Calu3 (cell line): ENCODE data around the gene EIPR1. TPM values are rescaled to one million over a fixed set of nuclear protein-coding genes. Genes with fewer than 3 reads are reported as not detected.

Experiments
- BruUV-seq: library from RNA; stranded (reverse); fragments of 400-500 nt; replicated peaks from 2 replicates; lab custom pipeline; 2021; lab: Mats Ljungman, UMichigan
- CTCF ChIA-PET: fragments of 300-600 bp; sonication (Branson Sonifier 250); formaldehyde crosslinking; loops from one replicate; lab custom pipeline; 2022; ENCODE audit warnings: antibody characterized with exemption; lab: Charles Lee
- DNase-seq: peaks from one replicate; pipeline ENCODE4 v3.0.0; 2022
- H3K27ac Mint-ChIP-seq: one replicate; pipeline ENCODE4 v1.8.0; 2022; ENCODE audit warnings: mixed read lengths; ENCODE audit not compliant: unreplicated experiment
- H3K27me3 Mint-ChIP-seq: one replicate; pipeline ENCODE4 v1.8.0; 2022; ENCODE audit warnings: mixed read lengths; ENCODE audit not compliant: unreplicated experiment
- H3K36me3 Mint-ChIP-seq: one replicate; pipeline ENCODE4 v1.8.0; 2022; ENCODE audit warnings: mild to moderate bottlenecking, moderate library complexity, mixed read lengths; ENCODE audit not compliant: insufficient read depth, unreplicated experiment
- H3K4me1 Mint-ChIP-seq: one replicate; pipeline ENCODE4 v1.8.0; 2022; ENCODE audit warnings: mild to moderate bottlenecking, low read depth, mixed read lengths; ENCODE audit not compliant: unreplicated experiment
- H3K4me3 Mint-ChIP-seq: one replicate; pipeline ENCODE4 v1.8.0; 2022; ENCODE audit warnings: mild to moderate bottlenecking, low read depth, moderate library complexity, mixed read lengths; ENCODE audit not compliant: unreplicated experiment
- H3K9me3 Mint-ChIP-seq: one replicate; pipeline ENCODE4 v1.8.0; 2022; ENCODE audit warnings: low read depth, mixed read lengths; ENCODE audit not compliant: unreplicated experiment
- intact Hi-C: fragments of 100-400 bp; cut with micrococcal nuclease; formaldehyde crosslinking; loops from one replicate; pipeline ENCODE4 v1.10.0; 2022; ENCODE audit not compliant: unreplicated experiment
- total RNA-seq: library from RNA; stranded (reverse); gene quantifications from 2 replicates; pipeline ENCODE4 v1.2.3, GENCODE V29; 2022
- TF ChIP-seq, protein P1 (sequence below): fragments of 200-600 bp; IDR thresholded peaks from one replicate; pipeline ENCODE4 v1.8.0; 2022; ENCODE audit warnings: antibody characterized with exemption; ENCODE audit not compliant: unreplicated experiment

The EIPR1 gene
- total RNA-seq, 1 experiment from 2014 or later: 31.7 TPM

DNA sequence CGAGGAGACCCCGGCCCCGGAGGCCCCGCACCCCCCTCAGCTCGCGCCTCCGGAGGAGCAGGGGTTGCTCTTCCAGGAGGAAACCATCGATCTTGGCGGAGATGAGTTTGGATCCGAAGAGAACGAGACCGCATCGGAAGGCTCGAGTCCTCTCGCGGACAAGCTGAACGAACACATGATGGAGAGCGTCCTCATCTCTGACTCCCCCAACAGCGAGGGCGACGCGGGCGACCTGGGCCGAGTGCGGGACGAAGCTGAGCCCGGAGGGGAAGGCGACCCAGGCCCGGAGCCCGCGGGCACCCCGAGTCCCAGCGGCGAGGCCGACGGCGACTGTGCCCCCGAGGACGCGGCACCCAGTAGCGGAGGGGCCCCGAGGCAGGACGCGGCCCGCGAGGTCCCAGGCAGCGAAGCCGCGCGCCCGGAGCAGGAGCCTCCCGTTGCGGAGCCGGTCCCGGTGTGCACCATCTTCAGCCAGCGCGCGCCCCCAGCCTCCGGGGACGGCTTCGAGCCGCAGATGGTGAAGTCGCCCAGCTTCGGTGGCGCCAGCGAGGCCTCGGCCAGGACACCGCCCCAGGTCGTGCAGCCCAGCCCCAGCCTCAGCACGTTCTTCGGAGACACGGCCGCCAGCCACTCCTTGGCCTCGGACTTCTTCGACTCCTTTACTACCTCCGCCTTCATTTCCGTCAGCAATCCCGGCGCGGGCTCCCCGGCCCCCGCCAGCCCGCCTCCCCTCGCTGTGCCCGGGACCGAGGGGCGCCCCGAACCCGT is 10.2 kb upstream of the EIPR1 start:
- Mint-ChIP-seq H3K27me3 (no peaks in the 10 kb centered on the region), H3K27ac (no peak overlapping the region), H3K36me3 (peaks cover 13% of the 10 kb centered on the region), H3K9me3 (peaks cover 2% of the 10 kb centered on the region), H3K4me3 (no peak overlapping the region), H3K4me1 (no peaks in the 10 kb centered on the region)
- BruUV-seq: no TSS peak
- CTCF ChIA-PET: interaction anchor here (0.8 kb wide), 1 partner anchor 24 kb away, joined by 3 read pairs; no protein-coding TSS in a partner anchor
- DNase-seq: no peak
- TF ChIP-seq, protein P1, sequence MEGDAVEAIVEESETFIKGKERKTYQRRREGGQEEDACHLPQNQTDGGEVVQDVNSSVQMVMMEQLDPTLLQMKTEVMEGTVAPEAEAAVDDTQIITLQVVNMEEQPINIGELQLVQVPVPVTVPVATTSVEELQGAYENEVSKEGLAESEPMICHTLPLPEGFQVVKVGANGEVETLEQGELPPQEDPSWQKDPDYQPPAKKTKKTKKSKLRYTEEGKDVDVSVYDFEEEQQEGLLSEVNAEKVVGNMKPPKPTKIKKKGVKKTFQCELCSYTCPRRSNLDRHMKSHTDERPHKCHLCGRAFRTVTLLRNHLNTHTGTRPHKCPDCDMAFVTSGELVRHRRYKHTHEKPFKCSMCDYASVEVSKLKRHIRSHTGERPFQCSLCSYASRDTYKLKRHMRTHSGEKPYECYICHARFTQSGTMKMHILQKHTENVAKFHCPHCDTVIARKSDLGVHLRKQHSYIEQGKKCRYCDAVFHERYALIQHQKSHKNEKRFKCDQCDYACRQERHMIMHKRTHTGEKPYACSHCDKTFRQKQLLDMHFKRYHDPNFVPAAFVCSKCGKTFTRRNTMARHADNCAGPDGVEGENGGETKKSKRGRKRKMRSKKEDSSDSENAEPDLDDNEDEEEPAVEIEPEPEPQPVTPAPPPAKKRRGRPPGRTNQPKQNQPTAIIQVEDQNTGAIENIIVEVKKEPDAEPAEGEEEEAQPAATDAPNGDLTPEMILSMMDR: no peak
- intact Hi-C loops: no loop called here

DNA sequence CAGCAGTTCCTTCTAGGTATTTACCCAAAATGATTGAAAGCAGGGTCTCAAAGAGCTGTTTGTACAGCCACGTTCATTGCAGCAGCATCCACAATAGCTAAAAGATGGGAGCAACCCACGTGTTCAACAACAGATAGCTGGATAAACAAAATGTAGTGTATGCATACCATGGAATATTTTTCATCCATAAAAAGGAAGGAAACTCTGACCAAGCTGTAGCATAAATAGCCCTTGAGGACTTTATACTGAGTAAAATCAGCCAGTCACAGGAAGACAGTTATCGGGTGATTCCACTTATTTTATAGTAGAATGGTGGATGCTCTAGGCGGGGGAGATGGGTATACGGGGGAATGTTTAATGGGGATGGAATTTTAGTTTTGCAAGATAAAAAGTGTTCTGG is 9.4 kb upstream of the EIPR1 start:
- CTCF ChIA-PET: interaction anchor here (0.8 kb wide), 1 partner anchor 24 kb away, joined by 3 read pairs; no protein-coding TSS in a partner anchor
- TF ChIP-seq, protein P1: no peak
- peaks cover 13% of the 10 kb centered on the region for H3K36me3 Mint-ChIP-seq
- peaks cover 2% of the 10 kb centered on the region for H3K9me3 Mint-ChIP-seq
- H3K4me1 Mint-ChIP-seq: peaks cover under 1% of the 10 kb centered on the region
- intact Hi-C loops: no loop called here
- H3K27me3 Mint-ChIP-seq: no peaks in the 10 kb centered on the region
- BruUV-seq: no TSS peak
- no peak for DNase-seq
- no peak overlapping the region for H3K4me3 Mint-ChIP-seq
- H3K27ac Mint-ChIP-seq: no peak overlapping the region

DNA sequence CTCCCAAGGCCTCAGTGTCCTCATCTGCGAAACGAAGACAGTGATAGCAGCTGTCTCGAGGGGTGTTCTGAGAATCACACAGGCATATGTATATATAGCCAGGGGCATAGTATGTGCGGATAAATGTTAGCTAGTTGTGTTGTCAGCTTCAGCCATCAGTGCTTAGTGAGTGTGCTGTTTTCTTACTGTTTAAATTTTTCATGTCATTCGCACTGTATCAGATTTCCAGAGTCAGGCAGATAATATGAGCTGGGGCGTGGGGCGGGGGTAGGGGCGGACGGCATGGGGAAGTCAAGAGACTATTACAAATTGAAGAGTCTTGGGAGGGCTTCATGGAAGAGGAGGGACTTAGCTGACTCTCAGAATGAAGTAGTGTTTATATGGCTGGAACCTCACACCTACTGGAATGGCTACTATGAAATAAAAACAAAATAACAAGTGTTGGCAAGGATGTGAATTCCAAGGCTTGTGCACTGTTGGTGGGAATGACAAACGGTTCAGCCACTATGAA is 8.9 kb upstream of the EIPR1 start:
- intact Hi-C loops: no loop called here
- Mint-ChIP-seq H3K27ac (no peak overlapping the region), H3K4me1 (peaks cover 6% of the 10 kb centered on the region), H3K36me3 (peaks cover 17% of the 10 kb centered on the region), H3K27me3 (no peaks in the 10 kb centered on the region), H3K9me3 (peaks cover 2% of the 10 kb centered on the region), H3K4me3 (no peak overlapping the region)
- no peak for DNase-seq
- BruUV-seq: no TSS peak
- TF ChIP-seq, protein P1: no peak
- CTCF ChIA-PET: no interaction called here

DNA sequence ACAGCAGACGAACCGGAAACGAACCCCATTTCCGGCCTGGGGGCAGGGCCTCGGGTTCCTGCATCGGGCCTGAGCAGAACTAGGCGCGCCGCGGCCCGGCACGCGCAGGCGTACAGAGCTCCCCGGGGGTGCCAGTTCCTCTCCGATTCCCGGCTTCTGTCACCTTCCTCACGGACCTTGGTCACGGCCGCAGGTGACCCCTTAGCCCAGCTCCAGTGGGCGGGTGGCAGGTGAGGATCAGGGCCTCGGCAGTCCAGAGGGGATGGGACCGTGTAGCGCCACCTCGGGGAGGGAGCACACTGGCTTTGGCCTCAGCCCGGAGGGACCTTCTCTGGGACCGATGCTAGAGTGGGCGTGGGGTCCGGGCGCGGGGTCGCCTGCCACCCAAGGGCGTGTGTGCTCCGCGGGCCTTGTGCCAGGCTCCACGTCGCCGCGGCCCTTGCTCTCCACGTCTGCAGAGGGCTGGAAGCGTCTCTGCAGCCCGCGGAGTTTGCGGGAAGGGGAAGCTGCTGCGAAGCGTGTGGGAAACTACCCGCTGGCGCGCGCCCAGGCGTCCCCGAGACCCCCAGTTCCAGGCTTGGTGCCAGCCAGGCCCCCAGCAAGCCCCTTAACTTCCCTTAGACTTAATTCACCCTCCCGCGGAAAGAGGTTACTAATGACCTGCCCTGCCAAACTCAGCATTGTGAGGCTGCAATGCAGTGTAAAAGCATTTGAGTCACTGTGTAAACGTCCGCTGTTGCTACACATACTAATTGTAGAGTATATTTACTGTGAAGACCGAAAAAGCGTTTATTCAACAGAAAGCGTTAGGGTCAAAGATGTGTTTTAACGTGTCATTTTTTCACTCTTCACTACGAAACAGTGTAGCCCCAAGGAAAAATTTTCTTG is 2.3 kb upstream of the EIPR1 start, which contains the start of gene TRAPPC12:
TRAPPC12 (plus strand) TSS at position 48 of the 888 bp plus-strand sequence. CDS start 7,930 bp downstream, outside the sequence.
- peaks cover 45% of the 10 kb centered on the region for H3K36me3 Mint-ChIP-seq
- DNase-seq: peak; percentile 95
- TF ChIP-seq, protein P1: no peak
- peak within 1 kb of the TSS; percentile 96 for H3K4me3 Mint-ChIP-seq
- no peaks in the 10 kb centered on the region for H3K27me3 Mint-ChIP-seq
- no TSS peak for BruUV-seq
- H3K4me1 Mint-ChIP-seq: peaks cover 15% of the 10 kb centered on the region
- H3K9me3 Mint-ChIP-seq: no peaks in the 10 kb centered on the region
- CTCF ChIA-PET: interaction anchor here (0.6 to 1.0 kb wide), 2 partner anchors 20 to 23 kb away, joined by 4 to 8 read pairs; no protein-coding TSS in a partner anchor
- peak within 1 kb of the TSS; percentile 92 for H3K27ac Mint-ChIP-seq
- intact Hi-C loops: loop anchor here (2.0 kb wide), 1 partner anchor 77 kb away; no protein-coding TSS in a partner anchor
